Measurements from ENCODE around the gene BRD7.

BRD7 gene

DNA sequence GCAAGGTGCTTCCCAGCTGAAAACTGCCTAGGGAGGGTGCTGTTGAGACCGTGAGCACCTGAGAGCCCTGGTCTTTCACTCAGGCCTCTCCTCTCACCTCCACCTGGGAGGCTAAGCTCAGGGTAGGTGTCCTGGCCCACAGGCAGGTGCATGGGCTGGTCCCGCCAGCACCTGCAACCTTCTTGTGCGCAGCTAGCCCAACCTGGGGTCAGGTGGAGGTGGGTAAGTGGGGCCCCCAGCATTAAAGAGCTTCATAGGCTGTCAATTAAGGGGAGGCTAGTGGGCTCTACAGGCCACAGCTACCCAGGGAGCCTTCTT, 93.7 kb downstream of the BRD7 start:
- H3K9ac ChIP-seq (ENCODE audit: low read length), result no peak overlapping the region
- no peak overlapping the region for H3K4me3 ChIP-seq (ENCODE audit: low read depth, low read length)
- peaks cover 5% of the 10 kb centered on the region for H3K4me1 ChIP-seq (ENCODE audit: control insufficient read depth, insufficient read depth, low read length)
- H3K9me3 ChIP-seq (ENCODE audit: control insufficient read depth, insufficient read depth, low read depth, low read length), result no peaks in the 10 kb centered on the region
- H3K27ac ChIP-seq (ENCODE audit: low read depth, low read length), result no peak overlapping the region
- H3K27me3 ChIP-seq (ENCODE audit: control insufficient read depth, insufficient read depth, low read length), result no peaks in the 10 kb centered on the region
- no peaks in the 10 kb centered on the region for H3K36me3 ChIP-seq (ENCODE audit: control insufficient read depth, insufficient read depth, low read length)

DNA sequence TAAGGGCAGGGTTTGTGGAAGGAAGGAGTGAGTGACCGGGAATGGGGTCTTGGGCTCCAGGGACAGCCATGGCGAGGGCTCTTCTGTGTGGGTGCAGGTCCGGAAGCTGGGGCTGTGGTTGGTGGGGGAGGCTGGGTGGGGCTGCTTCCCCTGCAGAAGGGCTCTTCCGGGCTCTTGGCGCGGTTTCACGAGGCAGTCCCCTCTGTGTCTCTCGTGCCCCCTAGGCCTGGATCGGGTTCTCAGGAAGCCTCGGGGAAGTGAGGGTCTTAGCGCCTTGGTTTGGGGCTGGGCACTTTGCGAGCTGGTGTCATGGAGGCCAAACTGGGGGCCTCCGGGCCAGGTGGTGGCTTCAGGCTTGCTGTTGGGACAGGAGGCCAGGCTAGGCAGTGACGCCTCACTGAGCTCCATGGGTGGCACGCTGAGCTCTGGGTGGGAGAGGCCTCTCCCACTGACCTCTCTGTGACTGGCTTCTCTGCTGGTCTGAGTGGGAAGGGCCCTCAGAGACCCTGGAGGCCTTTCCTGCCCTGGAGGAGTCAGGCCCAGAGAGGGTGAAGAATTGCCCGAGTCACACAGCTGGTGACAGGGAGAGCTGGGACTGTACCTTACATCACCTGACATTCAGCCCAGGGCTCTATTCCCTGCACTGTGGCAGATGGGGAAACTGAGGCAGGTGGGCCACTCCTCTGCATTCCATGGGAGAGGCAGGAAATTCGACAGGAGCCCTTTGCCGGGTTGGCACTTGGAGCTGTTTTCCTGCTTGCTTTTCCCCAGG, 94.3 kb downstream of the BRD7 start:
- H3K4me1 ChIP-seq (ENCODE audit: control insufficient read depth, insufficient read depth, low read length), result peaks cover 3% of the 10 kb centered on the region
- H3K27ac ChIP-seq (ENCODE audit: low read depth, low read length), result no peak overlapping the region
- H3K9me3 ChIP-seq (ENCODE audit: control insufficient read depth, insufficient read depth, low read depth, low read length), result no peaks in the 10 kb centered on the region
- no peaks in the 10 kb centered on the region for H3K27me3 ChIP-seq (ENCODE audit: control insufficient read depth, insufficient read depth, low read length)
- H3K4me3 ChIP-seq (ENCODE audit: low read depth, low read length), result no peak overlapping the region
- H3K9ac ChIP-seq (ENCODE audit: low read length), result no peak overlapping the region
- H3K36me3 ChIP-seq (ENCODE audit: control insufficient read depth, insufficient read depth, low read length), result no peaks in the 10 kb centered on the region

DNA sequence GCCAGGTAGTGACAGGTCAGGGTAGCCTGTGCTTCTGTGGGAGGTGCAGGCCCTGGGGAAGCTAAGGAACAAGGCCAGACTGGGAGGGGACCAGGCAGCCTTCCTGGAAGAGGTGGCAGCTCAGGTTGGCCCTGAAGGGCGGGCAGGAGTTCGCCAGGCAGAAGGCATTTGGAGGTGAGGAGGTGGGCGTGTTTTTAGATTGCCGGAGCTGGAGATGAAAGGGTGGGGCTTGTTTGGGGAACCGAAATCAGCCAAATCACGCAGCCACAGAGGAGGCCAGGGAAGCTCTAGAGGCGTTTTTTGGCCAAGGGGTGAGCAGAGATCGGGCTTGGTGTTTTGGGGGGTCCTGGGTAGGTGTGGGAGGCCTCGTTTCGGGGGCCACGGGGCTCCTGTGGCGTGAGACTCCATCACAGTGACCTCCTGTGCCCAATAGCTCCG, 94.9 kb downstream of the BRD7 start:
- Histone ChIP-seq H3K4me1 (ENCODE audit: control insufficient read depth, insufficient read depth, low read length) (peaks cover 2% of the 10 kb centered on the region; the same call in 1 of the 2 replicates), H3K9me3 (ENCODE audit: control insufficient read depth, insufficient read depth, low read depth, low read length) (no peaks in the 10 kb centered on the region), H3K27ac (ENCODE audit: low read depth, low read length) (no peak overlapping the region), H3K27me3 (ENCODE audit: control insufficient read depth, insufficient read depth, low read length) (no peaks in the 10 kb centered on the region), H3K36me3 (ENCODE audit: control insufficient read depth, insufficient read depth, low read length) (no peaks in the 10 kb centered on the region), H3K9ac (ENCODE audit: low read length) (no peak overlapping the region), H3K4me3 (ENCODE audit: low read depth, low read length) (no peak overlapping the region)

DNA sequence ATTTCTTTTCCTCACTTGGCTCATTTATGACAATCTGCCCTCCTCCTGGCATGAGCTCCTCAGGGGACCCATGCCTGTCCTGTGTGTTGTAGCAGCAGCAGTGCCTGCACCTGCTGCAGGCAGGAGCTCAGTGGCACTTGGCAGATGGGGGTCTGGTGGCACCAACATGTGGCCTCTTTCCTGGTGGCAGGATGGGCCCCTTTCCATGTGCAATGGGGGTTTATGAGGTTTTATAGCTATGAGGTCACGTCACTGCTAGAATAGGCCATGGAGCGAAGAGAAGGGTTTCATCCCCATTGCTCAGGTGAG, 95.5 kb downstream of the BRD7 start:
- Histone ChIP-seq H3K9me3 (ENCODE audit: control insufficient read depth, insufficient read depth, low read depth, low read length) (no peaks in the 10 kb centered on the region), H3K4me1 (ENCODE audit: control insufficient read depth, insufficient read depth, low read length) (peaks cover 2% of the 10 kb centered on the region; the same call in 1 of the 2 replicates), H3K27ac (ENCODE audit: low read depth, low read length) (no peak overlapping the region), H3K36me3 (ENCODE audit: control insufficient read depth, insufficient read depth, low read length) (no peaks in the 10 kb centered on the region), H3K4me3 (ENCODE audit: low read depth, low read length) (no peak overlapping the region), H3K27me3 (ENCODE audit: control insufficient read depth, insufficient read depth, low read length) (no peaks in the 10 kb centered on the region), H3K9ac (ENCODE audit: low read length) (no peak overlapping the region)

DNA sequence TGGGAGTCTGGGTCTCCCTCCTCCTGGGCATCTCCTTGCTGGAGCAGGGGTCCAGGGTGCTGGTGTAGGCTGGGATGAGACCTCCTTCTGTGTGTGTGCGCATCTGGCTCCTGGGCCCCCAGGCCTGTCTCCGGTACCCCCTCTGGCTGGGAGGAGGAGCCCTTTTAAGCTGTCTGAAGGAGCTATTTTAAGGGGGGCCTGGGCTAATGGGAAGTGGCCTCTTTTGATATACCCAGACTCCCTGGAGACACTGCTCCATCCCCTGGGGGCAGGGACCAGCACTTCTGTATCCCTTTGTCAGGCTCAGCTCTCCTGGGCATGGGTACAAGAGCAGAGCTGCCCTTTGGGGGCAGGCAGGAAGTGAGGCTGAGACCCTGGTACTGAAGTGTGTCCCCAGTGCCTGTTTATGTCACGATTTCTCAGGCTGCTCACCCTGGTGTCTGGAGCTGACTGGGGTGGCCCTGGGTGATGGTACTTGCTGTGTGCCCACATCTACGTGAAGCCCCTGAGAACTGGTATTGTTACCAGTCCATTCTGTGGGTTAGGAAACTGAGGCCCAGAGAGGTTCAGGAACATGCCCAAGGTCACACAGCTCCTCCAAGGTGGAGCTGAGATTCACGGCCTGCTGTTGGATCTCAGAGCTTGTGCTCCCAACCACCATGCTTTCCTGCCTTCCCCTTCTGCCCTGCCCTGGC, 96.0 kb downstream of the BRD7 start:
- H3K27ac ChIP-seq (ENCODE audit: low read depth, low read length), result no peak overlapping the region
- peaks cover 2% of the 10 kb centered on the region for H3K4me1 ChIP-seq (ENCODE audit: control insufficient read depth, insufficient read depth, low read length)
- no peak overlapping the region for H3K4me3 ChIP-seq (ENCODE audit: low read depth, low read length)
- H3K36me3 ChIP-seq (ENCODE audit: control insufficient read depth, insufficient read depth, low read length), result no peaks in the 10 kb centered on the region
- H3K9me3 ChIP-seq (ENCODE audit: control insufficient read depth, insufficient read depth, low read depth, low read length), result no peaks in the 10 kb centered on the region
- H3K27me3 ChIP-seq (ENCODE audit: control insufficient read depth, insufficient read depth, low read length), result no peaks in the 10 kb centered on the region
- H3K9ac ChIP-seq (ENCODE audit: low read length), result no peak overlapping the region

DNA sequence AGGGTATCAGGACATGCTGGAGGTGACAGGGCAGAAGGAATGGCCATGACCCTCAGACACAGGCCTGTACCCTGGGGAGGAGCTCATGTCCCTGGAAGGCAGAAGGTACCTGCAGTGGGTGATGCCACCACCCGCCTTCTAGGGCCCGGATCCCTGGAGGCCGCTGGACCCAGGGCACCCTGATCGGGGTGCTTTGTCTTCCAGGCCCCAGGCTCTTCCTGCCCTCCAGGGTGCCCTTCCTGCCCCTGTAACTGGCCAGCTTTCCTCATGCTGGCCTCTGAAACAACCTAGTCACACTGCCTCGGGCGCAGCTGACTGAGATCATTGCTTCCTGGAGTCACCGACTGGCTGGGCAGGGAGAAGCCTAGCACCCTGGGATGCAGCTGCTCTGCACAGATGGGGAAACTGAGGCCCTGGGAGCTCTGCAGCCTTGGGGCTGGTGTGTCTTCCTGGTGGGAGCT, 96.6 kb downstream of the BRD7 start:
- Histone ChIP-seq H3K36me3 (ENCODE audit: control insufficient read depth, insufficient read depth, low read length) (no peaks in the 10 kb centered on the region), H3K27me3 (ENCODE audit: control insufficient read depth, insufficient read depth, low read length) (no peaks in the 10 kb centered on the region), H3K9ac (ENCODE audit: low read length) (no peak overlapping the region), H3K4me3 (ENCODE audit: low read depth, low read length) (no peak overlapping the region), H3K9me3 (ENCODE audit: control insufficient read depth, insufficient read depth, low read depth, low read length) (no peaks in the 10 kb centered on the region), H3K4me1 (ENCODE audit: control insufficient read depth, insufficient read depth, low read length) (peaks cover 8% of the 10 kb centered on the region), H3K27ac (ENCODE audit: low read depth, low read length) (no peak overlapping the region)

DNA sequence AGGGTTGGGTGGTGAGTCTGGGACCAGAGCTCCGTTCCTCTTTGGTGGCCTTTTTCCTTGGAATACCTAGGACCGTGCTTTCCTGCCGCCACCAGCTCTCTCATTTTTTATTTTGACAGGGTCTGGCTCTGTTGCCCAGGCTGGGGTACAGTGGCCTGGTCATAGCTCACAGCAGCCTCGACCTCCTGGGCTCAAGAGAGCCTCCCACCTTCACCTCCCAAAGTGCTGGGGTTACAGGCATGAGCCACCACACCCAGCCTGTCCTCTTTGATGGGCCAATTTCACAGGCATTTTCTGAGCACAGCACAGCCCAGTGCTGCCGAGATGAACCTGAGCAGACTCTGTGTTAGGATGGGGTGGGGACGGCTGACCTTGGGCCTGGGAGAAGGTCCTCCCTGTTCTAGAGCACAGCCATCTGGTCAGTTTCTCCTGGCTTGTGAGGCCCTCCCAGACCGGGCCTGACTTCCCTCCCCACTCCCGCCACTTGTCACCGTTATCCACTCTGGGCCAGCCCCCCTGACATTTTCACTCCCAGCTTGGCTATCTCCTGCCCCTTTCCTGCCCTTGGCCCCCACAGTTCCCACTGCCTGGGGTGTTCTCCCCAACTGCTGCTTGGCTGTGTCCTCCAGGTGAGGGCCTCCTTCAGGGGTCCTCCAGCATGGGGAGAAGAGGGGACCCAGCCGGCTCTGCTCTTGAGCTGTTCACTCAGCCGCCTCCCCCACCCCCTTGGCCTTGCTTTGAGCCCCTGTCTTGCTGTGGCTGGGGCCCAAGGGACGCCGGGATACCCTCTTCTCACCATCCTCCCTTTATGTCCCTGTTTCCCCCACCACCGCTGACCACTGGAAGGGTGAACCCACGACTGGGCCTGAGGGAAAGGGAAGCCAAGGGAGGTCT, 97.4 kb downstream of the BRD7 start:
- Histone ChIP-seq H3K4me1 (ENCODE audit: control insufficient read depth, insufficient read depth, low read length) (peaks cover 15% of the 10 kb centered on the region), H3K4me3 (ENCODE audit: low read depth, low read length) (no peak overlapping the region), H3K27ac (ENCODE audit: low read depth, low read length) (no peak overlapping the region), H3K27me3 (ENCODE audit: control insufficient read depth, insufficient read depth, low read length) (no peaks in the 10 kb centered on the region), H3K9me3 (ENCODE audit: control insufficient read depth, insufficient read depth, low read depth, low read length) (no peaks in the 10 kb centered on the region), H3K9ac (ENCODE audit: low read length) (no peak overlapping the region), H3K36me3 (ENCODE audit: control insufficient read depth, insufficient read depth, low read length) (no peaks in the 10 kb centered on the region)

DNA sequence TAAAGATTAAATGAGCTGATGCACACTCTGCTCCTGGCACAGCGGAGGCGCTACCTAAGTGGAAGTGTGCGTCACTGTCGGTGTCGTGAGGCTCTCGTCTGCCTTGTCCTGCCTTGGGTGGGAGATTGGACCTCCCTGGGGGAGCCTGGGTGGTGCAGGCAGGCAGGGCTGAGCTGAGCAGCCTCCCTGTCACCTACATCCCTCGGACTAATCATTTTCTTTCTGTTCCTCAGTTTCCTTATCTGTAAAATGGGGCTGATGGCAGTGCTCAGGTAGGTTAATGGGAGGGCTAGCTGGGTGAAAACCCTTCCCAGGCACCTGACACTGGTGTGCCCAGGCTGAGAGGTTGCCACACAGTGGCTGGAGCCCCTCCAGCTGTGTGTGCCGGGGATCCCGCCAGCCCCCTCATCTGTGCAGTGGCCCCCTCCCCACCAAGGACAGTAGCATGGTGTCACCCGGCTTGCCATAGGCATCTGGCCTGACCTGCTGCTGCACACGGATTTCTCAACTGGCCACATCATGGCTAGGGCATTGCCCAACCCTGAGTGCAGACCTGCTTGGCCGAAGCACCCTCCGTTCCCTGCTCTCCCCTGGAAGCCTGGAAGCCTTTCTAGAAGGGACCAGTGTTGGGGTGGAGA, 98.2 kb downstream of the BRD7 start:
- no peaks in the 10 kb centered on the region for H3K36me3 ChIP-seq (ENCODE audit: control insufficient read depth, insufficient read depth, low read length)
- no peak overlapping the region for H3K4me3 ChIP-seq (ENCODE audit: low read depth, low read length)
- no peak overlapping the region for H3K27ac ChIP-seq (ENCODE audit: low read depth, low read length)
- H3K4me1 ChIP-seq (ENCODE audit: control insufficient read depth, insufficient read depth, low read length), result peaks cover 23% of the 10 kb centered on the region
- H3K9me3 ChIP-seq (ENCODE audit: control insufficient read depth, insufficient read depth, low read depth, low read length), result no peaks in the 10 kb centered on the region
- no peak overlapping the region for H3K9ac ChIP-seq (ENCODE audit: low read length)
- H3K27me3 ChIP-seq (ENCODE audit: control insufficient read depth, insufficient read depth, low read length), result no peaks in the 10 kb centered on the region

DNA sequence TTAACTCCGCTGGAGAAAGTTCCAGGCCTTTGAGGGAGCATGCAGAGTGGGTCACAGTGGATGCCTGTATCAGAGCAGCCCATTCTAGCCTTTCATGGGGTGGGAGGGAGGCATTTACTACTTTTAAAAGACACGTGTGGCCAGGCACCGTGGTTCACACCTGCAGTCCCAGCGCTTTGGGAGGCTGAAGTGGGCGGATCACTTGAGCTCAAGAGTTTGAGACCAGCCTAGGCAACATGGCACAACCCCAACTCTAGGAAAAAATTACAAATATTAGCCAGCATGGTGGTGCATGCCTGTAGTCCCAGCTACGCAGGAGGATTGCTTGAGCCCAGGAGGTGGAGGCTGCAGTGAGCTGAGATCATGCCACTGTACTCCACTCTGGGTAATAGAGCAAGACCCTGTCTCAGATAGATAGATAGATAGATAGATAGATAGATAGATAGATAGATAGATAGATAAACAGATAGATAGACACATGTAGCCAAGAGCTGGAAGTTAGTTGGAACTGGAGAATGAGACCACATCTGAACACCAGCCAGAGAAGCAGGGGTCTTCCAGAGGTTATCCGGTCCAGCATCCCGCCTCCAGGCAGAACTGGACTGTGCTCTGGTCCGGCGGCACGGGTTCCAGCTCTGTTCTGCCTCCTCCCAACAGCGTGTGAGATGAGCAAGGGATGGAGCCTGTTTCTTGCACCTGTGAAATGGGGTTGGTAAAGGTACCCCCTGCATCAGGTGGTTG, 98.8 kb downstream of the BRD7 start:
- Histone ChIP-seq H3K27me3 (ENCODE audit: control insufficient read depth, insufficient read depth, low read length) (no peaks in the 10 kb centered on the region), H3K4me1 (ENCODE audit: control insufficient read depth, insufficient read depth, low read length) (peaks cover 26% of the 10 kb centered on the region), H3K36me3 (ENCODE audit: control insufficient read depth, insufficient read depth, low read length) (no peaks in the 10 kb centered on the region), H3K27ac (ENCODE audit: low read depth, low read length) (no peak overlapping the region), H3K9me3 (ENCODE audit: control insufficient read depth, insufficient read depth, low read depth, low read length) (no peaks in the 10 kb centered on the region), H3K9ac (ENCODE audit: low read length) (no peak overlapping the region), H3K4me3 (ENCODE audit: low read depth, low read length) (no peak overlapping the region)

DNA sequence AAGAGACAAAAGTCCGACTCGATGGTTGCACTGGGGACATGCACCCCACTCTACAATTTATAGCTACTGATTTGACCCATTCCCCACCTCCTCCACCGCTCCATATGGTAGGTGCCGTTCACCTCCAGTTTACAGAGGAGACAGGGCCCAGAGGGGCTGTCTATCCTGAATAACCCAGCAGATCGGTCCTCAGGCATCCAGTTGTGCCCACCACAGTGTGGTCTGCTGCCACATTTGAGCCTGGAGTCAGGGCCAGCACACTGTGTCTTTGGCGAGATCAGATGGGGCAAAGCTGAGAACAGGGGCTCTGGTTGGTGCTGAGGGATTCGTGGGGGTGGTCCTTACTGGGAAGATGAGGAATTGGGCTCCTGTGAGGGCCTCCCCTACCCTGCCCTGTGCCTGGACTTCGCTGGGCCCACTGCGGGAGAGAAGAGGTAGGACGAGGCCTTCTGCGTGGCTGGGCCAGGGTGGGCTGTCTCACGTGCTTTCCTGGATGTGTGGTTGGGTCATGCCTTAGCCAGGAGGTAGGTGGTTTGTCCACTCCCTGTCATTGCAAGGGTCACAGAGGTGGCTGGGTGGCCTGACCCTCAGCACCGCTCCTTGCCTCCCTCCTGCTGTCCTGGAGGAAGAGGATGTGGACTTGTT, 99.6 kb downstream of the BRD7 start:
- no peak overlapping the region for H3K9ac ChIP-seq (ENCODE audit: low read length)
- H3K27me3 ChIP-seq (ENCODE audit: control insufficient read depth, insufficient read depth, low read length), result no peaks in the 10 kb centered on the region
- no peaks in the 10 kb centered on the region for H3K9me3 ChIP-seq (ENCODE audit: control insufficient read depth, insufficient read depth, low read depth, low read length)
- no peak overlapping the region for H3K4me3 ChIP-seq (ENCODE audit: low read depth, low read length)
- peaks cover 26% of the 10 kb centered on the region for H3K4me1 ChIP-seq (ENCODE audit: control insufficient read depth, insufficient read depth, low read length)
- no peak overlapping the region for H3K27ac ChIP-seq (ENCODE audit: low read depth, low read length)
- no peaks in the 10 kb centered on the region for H3K36me3 ChIP-seq (ENCODE audit: control insufficient read depth, insufficient read depth, low read length)
